ENCODE data around the gene RPRD1B. TPM values are rescaled to one million over a fixed set of nuclear protein-coding genes. Genes with fewer than 3 reads are reported as not detected.

RPRD1B gene
- total and polyA plus RNA-seq, 2 of the 8 experiments (the other 6 are each of a cell fraction or from before 2014, with no cell fraction given), result 10.3 to 20.9 TPM

GRCh38 chr20:38108438-38108985 is 75.0 kb downstream of the RPRD1B start:
- CTCF ChIA-PET (ENCODE audit: partially characterized antibody), result interaction anchor here (0.7 to 7.5 kb wide), 2 partner anchors 39 to 111 kb away, joined by 3 to 198 read pairs; no protein-coding TSS in a partner anchor
- H3K27ac ChIP-seq (ENCODE audit: low read depth, low read length), result no peak overlapping the region
- no peaks in the 10 kb centered on the region for H3K23me2 ChIP-seq (ENCODE audit: low read depth, low read length)
- no peak for TF ChIP-seq POLR2A (IDR thresholded peaks at IDR 0.05; ENCODE audit: control extremely low read depth in 1 of 2, low read depth in 2 of 2, low read length in 2 of 2)
- TF ChIP-seq RFX5 (IDR thresholded peaks at IDR 0.05; ENCODE audit: borderline replicate concordance, low read depth, low read length), result no peak
- TF ChIP-seq TAF7 (optimal IDR thresholded peaks at IDR 0.05; ENCODE audit: borderline replicate concordance, low read depth, low read length), result no peak
- no peak for TF ChIP-seq EGR1 (IDR thresholded peaks at IDR 0.05; ENCODE audit: borderline replicate concordance, low read depth, low read length)
- no peak for TF ChIP-seq TEAD4 (IDR thresholded peaks at IDR 0.05; ENCODE audit: low read depth, low read length)
- no peak for TF ChIP-seq EP300 (IDR thresholded peaks at IDR 0.05; ENCODE audit: borderline replicate concordance in 1 of 2, low read depth in 2 of 2, low read length in 2 of 2)
- TF ChIP-seq CEBPB (IDR thresholded peaks at IDR 0.05; ENCODE audit: low read depth, low read length), result no peak
- TF ChIP-seq SUZ12 (IDR thresholded peaks at IDR 0.05; ENCODE audit: low read length), result no peak
- no peak for TF ChIP-seq MAFK (IDR thresholded peaks at IDR 0.05; ENCODE audit: low read depth, low read length)
- no peak for TF ChIP-seq TCF12 (IDR thresholded peaks at IDR 0.05; ENCODE audit: low read depth, low read length)
- TF ChIP-seq CBX5 (IDR thresholded peaks at IDR 0.05; ENCODE audit: low read depth, low read length), result no peak
- no peak for TF ChIP-seq SIRT6 (IDR thresholded peaks at IDR 0.05; ENCODE audit: low read length)
- no peak for TF ChIP-seq USF2 (IDR thresholded peaks at IDR 0.05; ENCODE audit: low read length)
- no peak for TF ChIP-seq JUND (IDR thresholded peaks at IDR 0.05; ENCODE audit: low read length)

More at GRCh38 chr20:38108438-38108985, 75.0 kb downstream of the RPRD1B start:
- POLR2A ChIA-PET (ENCODE audit: partially characterized antibody), result no interaction called here
- DNase-seq (ENCODE audit: low read depth in 1 of 2, low spot score in 2 of 2) (peak in 1 of 2 experiments; percentile 19), FAIRE-seq (no peak)
- no peak overlapping the region for H3K23ac ChIP-seq (ENCODE audit: insufficient read length)
- H2BK12ac ChIP-seq (ENCODE audit: low read depth, low read length), result no peak overlapping the region
- H4K8ac ChIP-seq (ENCODE audit: extremely low read depth, insufficient read depth, low read length), result no peak overlapping the region
- H3K4me1 ChIP-seq (replicated peaks in 1 of 4; ENCODE audit: control insufficient read depth in 3 of 4, insufficient read depth in 4 of 4, low read length in 3 of 4), result no peaks in the 10 kb centered on the region
- no peak overlapping the region for H4K91ac ChIP-seq (replicated peaks; ENCODE audit: insufficient read length, low read length)
- H2BK5ac ChIP-seq (ENCODE audit: low read depth, low read length), result no peak overlapping the region
- H3K27me3 ChIP-seq (replicated peaks in 1 of 4; ENCODE audit: control insufficient read depth in 3 of 4, extremely low read depth in 1 of 4, insufficient read depth in 3 of 4, low read length in 3 of 4), result no peaks in the 10 kb centered on the region
- H2BK20ac ChIP-seq (ENCODE audit: low read length), result no peak overlapping the region
- no peak overlapping the region for H3K4ac ChIP-seq (replicated peaks; ENCODE audit: insufficient read length, low read depth, low read length)
- 94% methylated on average over 4 of the region's 4 CpGs; no CpG with 5 or more reads in 1 of the 2 experiments for WGBS, 2 experiments (ENCODE audit: extremely low coverage in 1 of 2, insufficient coverage in 1 of 2, insufficient read length in 1 of 2, insufficient replicate concordance in 2 of 2, low coverage in 1 of 2, low lambda C conversion rate in 2 of 2, missing lambda C conversion rate in 1 of 2)
- no peak overlapping the region for H2AFZ ChIP-seq (ENCODE audit: low read length)
- H3K9ac ChIP-seq (replicated peaks in 1 of 4; ENCODE audit: extremely low read depth in 1 of 4, low read depth in 3 of 4, low read length in 3 of 4), result no peak overlapping the region
- no peak overlapping the region for H2AK5ac ChIP-seq (ENCODE audit: low read depth, low read length)
- no peak overlapping the region for H3K14ac ChIP-seq (ENCODE audit: insufficient read length)
- H3K36me3 ChIP-seq (ENCODE audit: control insufficient read depth in 2 of 4, insufficient read depth in 4 of 4, low read length in 3 of 4), result no peaks in the 10 kb centered on the region
- no peak overlapping the region for H3K4me3 ChIP-seq (ENCODE audit: extremely low read depth in 1 of 4, insufficient read depth in 2 of 4, low read depth in 3 of 4, low read length in 4 of 4)
- no peaks in the 10 kb centered on the region for H3K9me3 ChIP-seq (ENCODE audit: insufficient read depth in 2 of 2, low read depth in 1 of 2, low read length in 1 of 2)
- H4K5ac ChIP-seq (ENCODE audit: insufficient read length, low read depth, low read length), result no peak overlapping the region
- no peak overlapping the region for H2BK15ac ChIP-seq (ENCODE audit: low read length)
- H3K79me1 ChIP-seq (ENCODE audit: low read depth, low read length), result no peaks in the 10 kb centered on the region
- no peak overlapping the region for H2BK120ac ChIP-seq (replicated peaks; ENCODE audit: low read depth, low read length)
- H3K18ac ChIP-seq (ENCODE audit: extremely low read depth, low read length), result no peak overlapping the region
- H3K56ac ChIP-seq (replicated peaks; ENCODE audit: insufficient read length, low read depth, low read length), result no peak overlapping the region
- H3K79me2 ChIP-seq (ENCODE audit: control insufficient read depth in 1 of 2, insufficient read depth in 2 of 2, low read length in 2 of 2), result no peaks in the 10 kb centered on the region
- H3K4me2 ChIP-seq (ENCODE audit: insufficient read depth in 1 of 2, low read depth in 2 of 2, low read length in 2 of 2), result no peak overlapping the region
- no peaks in the 10 kb centered on the region for H4K20me1 ChIP-seq (replicated peaks in 1 of 2; ENCODE audit: control insufficient read depth in 1 of 2, insufficient read depth in 2 of 2, low read length in 2 of 2)
